GM19023 (cell line): Measurements from ENCODE around the gene TGOLN2.
"Not testable (repeated sequence)": the region's sequence is repeated elsewhere in the genome, so short reads cannot be mapped to it uniquely, and the experiment has no call there.

ENCODE experiments used
- ATAC-seq: cut with Tn5 transposase; IDR thresholded peaks from one replicate; pipeline ENCODE4 v1.9.1; 2021; ENCODE audit warnings: mild to moderate bottlenecking, moderate library complexity; ENCODE audit not compliant: unreplicated experiment

Gene TGOLN2

DNA sequence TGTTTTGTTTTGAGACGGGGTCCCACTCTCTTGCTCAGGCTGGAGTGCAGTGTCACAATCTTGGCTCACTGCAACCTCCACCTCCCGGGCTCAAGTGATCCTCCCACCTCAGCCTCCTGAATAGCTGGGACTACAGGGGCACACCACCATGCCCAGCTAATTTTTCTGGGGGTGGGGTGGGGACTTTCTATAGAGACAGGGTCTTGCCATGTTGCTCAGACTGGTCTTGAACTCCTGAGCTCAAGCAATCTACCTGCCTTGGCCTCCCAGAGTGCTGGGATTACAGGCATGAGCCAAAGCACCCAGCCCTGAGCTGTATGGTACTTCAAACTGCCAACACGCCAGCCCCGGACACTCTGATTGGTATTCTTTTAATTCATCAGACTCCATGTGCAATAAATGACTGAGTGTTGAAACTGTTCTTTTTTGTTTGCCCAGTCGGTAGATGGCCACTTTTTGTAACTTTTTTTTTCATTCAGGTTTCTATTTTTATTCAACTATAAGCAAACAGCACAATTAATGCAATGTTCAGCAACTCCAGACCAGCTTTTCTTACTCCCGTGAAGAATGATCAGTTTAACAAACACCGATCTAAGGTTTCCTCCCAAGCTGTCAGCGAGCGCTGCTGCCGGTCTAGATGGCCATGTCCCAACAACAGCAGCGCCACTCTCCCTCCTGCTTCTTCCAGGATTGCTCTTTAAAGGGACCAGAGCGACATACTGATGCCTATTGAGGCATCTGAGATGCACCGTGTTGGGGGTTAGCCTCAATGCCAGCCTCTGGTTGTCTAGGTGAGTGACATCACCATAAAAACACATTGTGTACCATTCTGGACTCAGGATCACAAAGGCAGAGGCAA lies 12.5 kb upstream of the TGOLN2 start:
- ATAC-seq = no peak

DNA sequence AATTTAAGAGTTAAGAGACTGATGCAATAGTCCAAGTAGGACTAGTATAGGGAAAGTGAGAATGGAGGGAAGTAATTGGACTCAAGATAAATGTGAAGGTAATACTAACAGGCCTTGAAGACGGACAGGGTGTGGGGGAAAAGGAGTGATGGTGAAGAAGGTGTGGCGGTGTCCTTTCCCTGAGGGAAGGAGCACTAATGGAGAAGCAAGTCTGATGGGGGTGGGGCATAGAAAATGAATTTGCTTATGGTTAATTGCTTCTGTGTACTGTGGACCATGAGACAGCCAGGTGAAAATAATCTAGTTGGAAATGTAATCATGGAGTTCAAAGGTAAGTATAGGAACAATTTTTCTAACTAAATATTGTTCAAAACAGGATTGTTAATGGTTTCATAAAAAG lies 7.1 kb upstream of the TGOLN2 start:
- ATAC-seq = no peak

DNA sequence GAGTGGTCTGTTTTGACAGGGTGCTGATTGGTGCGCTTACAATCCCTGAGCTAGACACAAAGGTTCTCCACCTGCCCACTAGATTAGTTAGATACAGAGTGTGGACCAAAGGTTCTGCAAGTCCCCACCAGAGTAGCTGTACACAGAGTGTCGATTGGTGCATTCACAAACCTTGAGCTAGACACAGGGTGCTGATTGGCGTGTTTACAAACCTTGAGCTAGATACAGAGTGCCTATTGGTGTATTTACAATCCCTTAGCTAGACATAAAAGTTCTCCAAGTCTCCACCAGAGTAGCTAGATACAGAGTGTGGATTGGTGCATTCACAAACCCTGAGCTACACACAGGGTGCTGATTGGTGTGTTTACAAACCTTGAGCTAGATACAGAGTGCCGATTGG lies 6.1 kb upstream of the TGOLN2 start:
- ATAC-seq = not testable (repeated sequence)

DNA sequence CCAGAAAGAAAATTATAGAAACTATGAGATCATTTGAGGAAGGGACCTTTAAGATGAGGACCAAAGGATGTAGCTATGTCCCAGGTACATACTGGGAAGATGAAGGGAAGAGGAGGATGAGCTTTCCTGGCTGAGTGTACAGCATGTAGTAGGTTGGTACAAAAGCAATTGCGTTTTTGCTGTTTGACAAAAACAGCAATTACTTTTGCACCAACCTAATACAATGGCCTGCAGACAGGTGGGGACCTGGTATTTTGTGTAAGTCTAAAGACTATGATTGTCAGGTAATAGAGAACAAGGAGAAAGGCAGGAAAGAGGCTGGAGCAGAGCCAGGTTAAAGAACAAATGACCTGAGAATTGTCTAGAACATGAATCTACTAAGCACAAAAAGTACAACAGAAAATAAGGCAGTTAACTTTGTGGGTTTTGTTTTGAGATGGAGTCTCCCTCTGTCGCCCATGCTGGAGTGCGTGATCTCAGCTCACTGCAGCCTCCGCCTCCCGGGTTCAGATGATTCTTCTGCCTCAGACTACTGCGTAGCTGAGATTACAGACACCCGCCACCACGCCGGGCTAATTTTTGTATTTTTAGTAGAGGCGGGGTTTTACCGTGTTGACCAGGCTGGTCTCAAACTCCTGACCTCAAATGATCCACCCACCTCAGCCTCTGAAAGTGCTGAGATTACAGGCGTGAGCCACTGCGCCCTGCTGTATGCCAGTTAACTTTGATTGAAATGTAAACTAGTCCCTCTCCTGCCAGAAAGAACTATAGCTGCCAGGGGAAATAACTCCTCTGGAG lies 3.2 kb upstream of the TGOLN2 start:
- ATAC-seq = no peak

DNA sequence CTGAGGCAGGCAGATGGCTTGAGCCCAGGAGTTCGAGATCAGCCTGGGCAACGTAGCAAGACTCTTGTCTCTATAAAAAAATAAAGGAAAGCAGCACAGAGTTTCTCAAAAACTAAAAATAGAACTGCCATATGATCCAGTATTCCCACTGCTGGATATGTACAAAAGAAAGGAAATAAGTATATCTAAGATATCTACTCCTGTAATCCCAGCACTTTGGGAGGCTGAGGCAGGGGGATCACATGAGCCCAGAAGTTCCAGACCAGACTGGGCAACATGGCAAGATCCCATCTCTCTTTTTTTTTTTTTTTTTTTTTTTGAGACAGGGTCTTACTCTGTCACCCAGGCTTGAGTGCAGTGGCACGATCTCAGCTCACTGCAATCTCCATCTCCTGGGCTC lies 1.9 kb upstream of the TGOLN2 start:
- ATAC-seq = not testable (repeated sequence)

DNA sequence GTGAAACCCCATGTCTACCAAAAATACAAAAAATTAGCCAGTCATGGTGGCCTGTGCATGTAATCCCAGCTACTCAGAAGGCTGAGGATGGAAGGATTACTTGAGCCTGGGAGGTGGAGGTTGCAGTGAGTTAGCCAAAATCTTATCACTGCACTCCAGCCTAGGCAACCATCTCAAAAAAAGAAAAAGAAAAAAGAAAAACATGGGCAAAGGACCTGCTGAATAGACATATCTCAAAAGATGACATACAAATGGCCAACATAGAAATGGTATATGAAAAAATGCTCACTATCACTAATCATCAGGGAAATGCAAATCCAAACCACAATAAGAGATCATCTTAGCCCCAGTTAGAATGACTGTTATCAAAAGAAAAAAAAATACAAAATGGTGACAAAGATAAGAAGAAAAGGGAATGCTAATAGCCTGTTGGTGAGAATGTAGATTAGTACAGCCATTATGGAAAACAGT lies 1.4 kb upstream of the TGOLN2 start:
- no peak for ATAC-seq

DNA sequence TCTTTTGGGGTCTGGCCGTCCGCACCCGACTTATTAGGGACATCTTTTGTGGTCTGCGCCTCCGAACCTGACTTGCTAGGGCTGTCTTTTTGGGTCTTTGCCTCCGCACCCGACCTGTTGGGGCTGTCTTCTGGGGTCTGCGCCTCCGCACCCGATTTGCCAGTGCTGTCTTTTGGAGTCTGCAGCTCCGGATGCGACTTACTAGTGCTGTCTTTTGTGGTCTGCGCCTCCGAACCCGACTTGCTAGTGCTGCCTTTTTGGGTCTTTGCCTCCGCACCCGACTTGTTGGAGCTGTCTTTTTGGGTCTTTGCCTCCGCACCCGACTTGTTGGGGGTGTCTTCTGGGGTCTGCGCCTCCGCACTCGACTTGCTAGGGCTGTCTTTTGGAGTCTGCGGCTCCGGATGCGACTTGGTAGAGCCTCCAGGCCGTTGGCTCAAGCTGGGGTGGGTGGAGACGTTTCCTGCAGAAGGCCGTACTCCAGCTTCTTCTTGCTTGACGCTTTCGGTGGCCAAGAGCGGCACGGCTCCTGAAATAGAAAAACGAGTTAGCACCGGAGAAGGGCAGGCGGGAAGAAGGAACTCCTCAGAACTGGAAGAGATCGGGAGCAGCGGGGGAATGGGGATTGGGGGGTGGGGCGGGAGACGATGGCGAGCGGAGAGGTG lies 498 bp downstream of the TGOLN2 start:
- no peak for ATAC-seq

DNA sequence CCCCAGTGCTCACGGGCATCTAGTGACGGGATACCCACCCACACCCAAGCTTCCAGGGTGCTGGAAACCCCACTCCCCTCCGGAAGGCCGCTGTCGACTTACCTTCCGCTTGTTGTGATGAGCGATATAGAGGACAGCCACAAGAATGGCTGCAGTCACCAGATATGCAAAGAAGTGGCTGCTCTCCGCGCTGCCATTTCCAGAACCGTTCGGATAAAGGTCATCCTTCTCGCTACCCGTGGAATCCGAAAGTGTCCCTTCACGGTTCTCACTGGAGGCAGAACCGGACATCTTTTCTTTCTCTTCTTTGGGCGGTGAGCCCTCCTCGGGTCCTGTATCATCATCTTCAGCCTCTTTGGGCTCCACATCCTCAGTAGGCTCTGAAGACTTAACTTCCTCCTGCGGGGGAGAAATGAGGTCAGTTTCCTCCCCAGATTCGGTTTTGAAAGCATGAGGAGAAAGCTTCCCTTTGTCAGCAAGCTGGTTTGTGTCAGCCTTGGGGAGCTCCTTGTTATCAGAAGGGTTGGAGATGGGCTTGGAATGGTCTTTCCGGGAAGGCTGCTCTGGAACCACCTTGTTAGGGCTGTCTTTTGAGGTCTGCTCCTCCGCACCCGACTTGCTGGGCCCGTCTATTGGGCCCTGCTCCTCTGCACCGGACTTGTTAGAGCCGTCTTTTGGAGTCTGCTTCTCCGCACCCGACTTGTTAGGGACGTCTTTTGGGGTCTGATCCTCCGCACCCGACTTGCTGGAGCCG lies 1.2 kb downstream of the TGOLN2 start:
- ATAC-seq = peak; percentile 31

- ATAC-seq = no peak
Measured at GRCh38 chr2:85325466-85325811, 2.4 kb downstream of the TGOLN2 start.

GRCh38 chr2:85324639-85325465 lies 2.9 kb downstream of the TGOLN2 start:
- ATAC-seq = no peak

- not testable (repeated sequence) for ATAC-seq
Measured at GRCh38 chr2:85323988-85324367, 3.8 kb downstream of the TGOLN2 start.

GRCh38 chr2:85323351-85323987 lies 4.3 kb downstream of the TGOLN2 start:
- no peak for ATAC-seq

DNA sequence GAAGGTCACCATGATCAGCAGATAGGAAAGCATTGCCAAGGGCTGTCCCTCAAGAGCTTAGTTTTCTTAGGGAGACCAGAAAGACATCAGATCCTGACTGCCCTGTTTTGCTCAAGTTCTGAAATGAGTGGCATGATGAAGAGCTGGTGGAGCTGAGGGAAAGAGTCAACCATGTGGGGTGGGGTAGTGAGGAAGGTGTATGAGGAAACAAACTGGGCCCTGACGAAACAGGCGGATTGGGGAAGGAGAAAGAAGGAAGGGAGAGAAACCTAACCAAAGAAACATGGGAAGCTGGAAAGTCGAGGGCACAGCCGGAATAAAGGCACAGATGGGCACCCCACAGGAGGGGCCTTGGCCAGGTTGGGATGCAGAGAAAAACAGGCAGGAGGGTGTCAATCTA lies 8.0 kb downstream of the TGOLN2 start:
- no peak for ATAC-seq

DNA sequence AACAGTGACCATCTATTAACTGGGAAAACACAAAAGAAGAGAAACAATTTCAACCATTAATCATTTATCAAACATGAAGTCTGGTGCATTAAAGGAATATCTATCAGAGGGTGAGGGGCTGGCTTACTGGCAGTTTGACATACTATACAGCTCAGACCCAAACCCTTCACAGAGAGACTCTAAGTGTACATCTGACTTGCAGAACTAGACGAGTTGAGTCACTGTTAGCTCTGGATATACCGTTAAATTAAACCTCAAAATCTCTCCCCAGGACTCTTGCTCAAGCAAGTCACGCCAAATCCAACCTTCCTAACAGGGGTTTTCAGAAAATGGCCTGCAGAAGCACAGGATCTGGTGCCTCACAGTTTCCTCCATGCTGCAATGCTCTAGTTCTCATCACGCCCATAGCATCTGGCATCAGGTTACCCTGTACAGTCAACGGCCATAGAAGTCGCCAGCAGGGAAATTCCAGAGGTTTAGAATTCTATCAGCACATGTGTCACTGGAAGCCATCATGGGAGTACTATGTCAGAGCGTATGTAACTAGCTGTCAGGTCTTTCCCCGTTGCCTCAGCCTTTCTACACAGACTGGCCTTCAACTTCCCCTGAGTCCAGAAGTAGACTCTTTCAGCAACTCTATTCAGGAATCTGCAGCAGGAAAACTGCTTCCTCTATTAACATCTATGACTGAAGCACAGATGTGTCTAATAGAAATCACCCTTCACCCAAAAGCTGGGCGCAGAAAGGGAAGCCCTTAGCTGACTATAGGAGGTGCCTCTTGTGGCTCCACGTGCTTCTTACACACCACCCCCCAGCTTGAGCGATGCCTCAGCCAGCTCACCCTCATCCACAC lies 9.3 kb downstream of the TGOLN2 start:
- no peak for ATAC-seq

GRCh38 chr2:85315921-85316320 lies 11.9 kb downstream of the TGOLN2 start:
- not testable (repeated sequence) for ATAC-seq

GRCh38 chr2:85314884-85315242 lies 12.9 kb downstream of the TGOLN2 start:
- ATAC-seq = no peak

DNA sequence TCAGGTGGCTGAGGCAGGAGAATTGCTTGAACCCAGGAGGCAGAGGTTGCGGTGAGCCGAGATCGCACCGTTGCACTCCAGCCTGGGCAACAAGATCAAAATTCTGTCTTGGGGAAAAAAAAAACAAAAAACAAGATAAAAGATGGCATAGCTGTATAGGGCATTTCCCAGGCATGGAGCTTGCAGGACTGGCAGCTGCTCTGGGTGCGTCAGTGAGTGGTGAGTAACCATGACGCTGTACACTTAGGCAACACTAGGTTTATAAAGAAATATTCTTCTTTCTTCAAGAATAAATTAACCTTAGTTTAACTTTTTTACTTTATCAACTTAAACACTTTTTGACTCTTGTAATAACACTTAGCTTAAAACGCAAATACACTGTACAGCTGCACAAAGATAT lies 15.4 kb downstream of the TGOLN2 start:
- no peak for ATAC-seq

- peak; percentile 58 for ATAC-seq
Measured at GRCh38 chr2:85310330-85310729, 17.5 kb downstream of the TGOLN2 start.
